BE2C (cell line): ENCODE measurements around the gene DDAH1.

Experiments
- DNase-seq: peaks from one replicate; pipeline ENCODE4 v3.0.0-alpha.2; 2020
- H3K27me3 ChIP-seq: fragments of 250-450 bp; sonication (Bioruptor Pico); 2 replicates; pipeline ENCODE4 v1.5.1; 2020; ENCODE audit warnings: mild to moderate bottlenecking
- H3K36me3 ChIP-seq: fragments of 250-450 bp; sonication (Bioruptor Pico); 2 replicates; pipeline ENCODE4 v1.5.1; 2020; ENCODE audit warnings: mild to moderate bottlenecking
- H3K4me1 ChIP-seq: fragments of 250-450 bp; sonication (Bioruptor Pico); 2 replicates; pipeline ENCODE4 v1.5.1; 2020
- H3K4me3 ChIP-seq: 2 replicates; pipeline ENCODE4 v1.5.1; 2011; ENCODE audit warnings: low read depth, low read length
- H3K9me3 ChIP-seq: fragments of 250-450 bp; sonication (Bioruptor Pico); 2 replicates; pipeline ENCODE4 v1.5.1; 2020
- CTCF ChIP-seq: IDR thresholded peaks from 2 replicates; pipeline ENCODE4 v1.5.1; 2012; ENCODE audit warnings: mild to moderate bottlenecking, low read depth, low read length

The DDAH1 gene

GRCh38 chr1:85289207-85289847, 175.6 kb downstream of the DDAH1 start:
- Histone ChIP-seq H3K27me3 (no peaks in the 10 kb centered on the region), H3K4me3 (no peak overlapping the region), H3K36me3 (no peaks in the 10 kb centered on the region), H3K4me1 (no peaks in the 10 kb centered on the region), H3K9me3 (no peaks in the 10 kb centered on the region)
- no peak for TF ChIP-seq CTCF
- no peak for DNase-seq

DNA sequence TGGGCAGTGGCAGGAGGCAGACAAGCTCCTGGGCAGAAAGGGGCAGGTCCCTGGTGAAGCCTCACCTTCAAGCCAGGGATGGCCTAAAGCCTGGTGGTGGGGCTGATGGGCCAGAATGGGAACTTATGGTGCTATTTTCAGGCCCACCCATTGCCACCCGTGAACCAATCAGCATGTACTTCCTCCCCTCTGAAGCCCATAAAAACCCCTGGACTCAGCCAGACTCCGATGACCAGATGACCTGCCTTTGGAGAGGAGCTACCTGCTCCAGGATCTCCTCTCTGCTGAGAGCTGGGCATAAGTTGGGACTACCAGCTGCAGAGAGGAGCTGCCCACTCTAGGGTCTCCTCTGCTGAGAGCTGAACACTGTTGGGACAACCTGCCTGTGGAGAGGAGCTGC, 180.8 kb downstream of the DDAH1 start:
- Histone ChIP-seq H3K36me3 (no peaks in the 10 kb centered on the region), H3K4me3 (no peak overlapping the region), H3K27me3 (no peaks in the 10 kb centered on the region), H3K9me3 (no peaks in the 10 kb centered on the region), H3K4me1 (no peaks in the 10 kb centered on the region)
- DNase-seq, result no peak
- no peak for TF ChIP-seq CTCF

- Histone ChIP-seq H3K9me3 (no peaks in the 10 kb centered on the region), H3K4me3 (no peak overlapping the region), H3K36me3 (no peaks in the 10 kb centered on the region), H3K4me1 (no peaks in the 10 kb centered on the region), H3K27me3 (no peaks in the 10 kb centered on the region)
- DNase-seq, result peak; percentile 70
- TF ChIP-seq CTCF, result no peak
These were observed 181.3 kb downstream of the DDAH1 start for GRCh38 chr1:85283475-85284199.

DNA sequence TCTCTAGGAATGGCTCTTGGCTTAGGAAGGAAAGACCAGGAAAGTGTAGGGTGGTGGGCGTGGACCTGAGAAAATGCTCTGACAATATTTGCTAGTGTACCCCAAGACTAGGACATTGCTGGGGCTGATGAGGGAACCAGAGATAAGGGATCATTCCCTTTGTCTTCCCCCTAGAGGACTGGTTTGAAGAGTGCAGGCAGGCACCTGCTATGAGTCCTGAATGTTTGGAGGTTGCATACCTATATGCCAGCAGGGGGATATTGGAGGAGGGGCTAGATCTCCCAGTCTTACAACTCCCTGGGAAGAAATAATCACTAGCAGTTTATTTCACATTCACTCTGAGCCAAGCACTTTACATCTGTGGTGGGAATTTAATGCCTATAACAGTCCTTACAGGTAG, 182.5 kb downstream of the DDAH1 start:
- no peak overlapping the region for H3K4me3 ChIP-seq
- no peaks in the 10 kb centered on the region for H3K9me3 ChIP-seq
- H3K4me1 ChIP-seq, result no peaks in the 10 kb centered on the region
- TF ChIP-seq CTCF, result no peak
- DNase-seq, result no peak
- H3K36me3 ChIP-seq, result no peaks in the 10 kb centered on the region
- no peaks in the 10 kb centered on the region for H3K27me3 ChIP-seq

DNA sequence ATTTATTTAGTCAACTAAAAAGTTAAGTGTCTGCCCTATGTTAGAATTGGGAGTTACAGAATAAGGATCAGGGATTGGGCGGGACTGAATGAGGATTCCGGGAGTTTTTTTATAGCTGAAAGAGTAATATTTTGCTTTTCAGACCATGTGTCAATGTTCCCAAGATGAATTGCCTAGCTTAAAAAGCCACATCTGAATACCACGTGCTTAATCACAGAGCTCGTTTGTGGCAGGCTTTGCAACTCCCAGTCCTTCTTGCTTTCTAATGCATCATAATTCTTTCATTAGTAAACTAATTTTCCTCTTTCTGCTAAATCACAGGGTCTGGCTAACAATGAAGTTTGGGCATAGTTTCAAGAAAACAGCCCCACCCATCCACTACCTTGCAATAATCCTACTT, 184.3 kb downstream of the DDAH1 start:
- Histone ChIP-seq H3K4me1 (no peaks in the 10 kb centered on the region), H3K27me3 (no peaks in the 10 kb centered on the region), H3K36me3 (no peaks in the 10 kb centered on the region), H3K9me3 (no peaks in the 10 kb centered on the region), H3K4me3 (no peak overlapping the region)
- TF ChIP-seq CTCF, result no peak
- DNase-seq, result no peak

DNA sequence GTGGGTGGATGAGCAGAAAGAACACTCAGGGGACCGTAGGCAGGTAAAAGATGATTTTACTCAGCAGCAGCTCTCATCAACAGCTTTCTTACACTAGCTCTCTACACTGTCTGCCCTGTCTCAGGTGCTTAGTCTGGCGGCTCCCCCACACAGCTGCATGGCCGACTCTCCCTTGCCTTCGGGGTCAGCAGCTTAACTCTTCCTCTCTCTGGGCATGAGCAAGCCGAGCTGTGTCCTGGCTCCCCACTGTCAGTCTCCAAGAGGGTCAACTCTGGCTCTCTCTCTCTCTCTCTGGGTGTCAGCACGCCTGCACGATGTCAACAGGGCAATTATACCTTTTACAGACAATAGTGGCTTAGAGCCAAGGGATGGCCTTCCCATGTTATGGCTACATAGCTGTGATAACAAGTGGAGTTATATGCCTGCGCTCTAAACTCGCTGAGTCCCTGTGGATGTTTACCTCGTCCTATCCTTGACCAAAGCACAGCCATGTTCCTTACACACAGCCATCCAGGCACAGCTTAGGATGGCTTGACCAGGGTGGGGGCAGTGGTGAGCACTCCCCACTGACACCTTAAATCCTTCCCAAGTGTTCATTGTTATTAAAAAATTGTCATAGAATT, 185.4 kb downstream of the DDAH1 start:
- Histone ChIP-seq H3K36me3 (no peaks in the 10 kb centered on the region), H3K27me3 (no peaks in the 10 kb centered on the region), H3K4me1 (no peaks in the 10 kb centered on the region), H3K9me3 (no peaks in the 10 kb centered on the region), H3K4me3 (no peak overlapping the region)
- DNase-seq, result no peak
- no peak for TF ChIP-seq CTCF
